T-helper 2 cell treated with Interferon-gamma antibody and Interleukin-4, amounts not matched to agents 5 μg/mL and 100 μg/mL, for 36 hours (primary cell): Measurements from ENCODE around the gene SLC35D2.

Source experiments
- DNase-seq: peaks from one replicate; pipeline ENCODE4 v3.0.0; 2021; ENCODE audit warnings: low spot score
- H3K27ac Mint-ChIP-seq: one replicate; pipeline ENCODE4 v1.8.0; 2021; ENCODE audit warnings: mild to moderate bottlenecking, mixed read lengths
- H3K27me3 Mint-ChIP-seq: one replicate; pipeline ENCODE4 v1.8.0; 2021; ENCODE audit warnings: low read depth, mixed read lengths
- H3K36me3 Mint-ChIP-seq: one replicate; pipeline ENCODE4 v1.8.0; 2021; ENCODE audit warnings: low read depth, mixed read lengths
- H3K4me1 Mint-ChIP-seq: one replicate; pipeline ENCODE4 v1.8.0; 2021; ENCODE audit warnings: low read depth, mixed read lengths
- H3K4me3 Mint-ChIP-seq: one replicate; pipeline ENCODE4 v1.8.0; 2022; ENCODE audit warnings: mild to moderate bottlenecking, moderate library complexity, mixed read lengths
- H3K9me3 Mint-ChIP-seq: one replicate; pipeline ENCODE4 v1.8.0; 2021; ENCODE audit warnings: mixed read lengths

The SLC35D2 gene

DNA sequence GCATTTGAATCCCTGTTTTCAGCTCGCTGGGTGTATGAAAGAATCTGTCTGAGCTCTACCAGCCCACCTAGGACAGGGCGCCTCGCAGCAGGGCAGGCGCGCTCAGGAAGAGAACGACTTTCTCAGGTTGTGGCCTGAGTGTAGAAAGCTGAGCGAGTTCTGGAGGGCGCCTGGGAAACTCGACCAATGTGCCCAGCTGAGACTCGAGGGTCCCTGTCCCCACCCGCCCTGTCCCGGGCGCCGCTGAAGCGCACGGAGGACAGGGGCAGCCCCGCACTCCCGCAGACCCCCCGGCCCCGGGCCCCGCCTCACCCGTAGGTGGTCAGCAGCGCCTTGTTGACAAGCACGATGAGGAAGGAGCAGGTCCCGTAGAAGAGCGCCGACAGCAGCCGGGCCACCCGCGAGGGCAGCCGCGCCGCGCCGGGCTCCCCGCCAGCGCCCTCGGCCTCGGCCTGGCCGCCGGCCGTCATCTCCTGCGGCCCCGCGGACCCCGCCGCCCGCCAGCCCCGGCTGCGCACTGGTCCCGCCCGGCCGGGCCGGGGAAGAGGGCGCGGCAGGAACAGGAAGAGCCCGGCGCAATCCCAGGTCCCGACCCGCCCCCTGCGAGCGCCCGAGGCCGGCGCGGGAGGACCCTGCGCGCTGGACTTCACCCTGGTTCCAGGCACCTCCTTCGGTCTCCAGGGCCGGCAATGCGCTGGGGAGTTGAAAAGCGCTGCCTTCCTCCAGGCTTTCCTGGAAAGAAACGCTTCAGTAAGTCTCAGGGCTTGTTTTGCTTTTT, at the start of gene SLC35D2:
SLC35D2 (minus strand) TSS at position 547 of the 778 bp plus-strand sequence; CDS start at position 470, 77 bp downstream.
- DNase-seq: no peak
- Mint-ChIP-seq H3K9me3 (no peaks in the 10 kb centered on the region), H3K36me3 (peaks cover 39% of the 10 kb centered on the region)

DNA sequence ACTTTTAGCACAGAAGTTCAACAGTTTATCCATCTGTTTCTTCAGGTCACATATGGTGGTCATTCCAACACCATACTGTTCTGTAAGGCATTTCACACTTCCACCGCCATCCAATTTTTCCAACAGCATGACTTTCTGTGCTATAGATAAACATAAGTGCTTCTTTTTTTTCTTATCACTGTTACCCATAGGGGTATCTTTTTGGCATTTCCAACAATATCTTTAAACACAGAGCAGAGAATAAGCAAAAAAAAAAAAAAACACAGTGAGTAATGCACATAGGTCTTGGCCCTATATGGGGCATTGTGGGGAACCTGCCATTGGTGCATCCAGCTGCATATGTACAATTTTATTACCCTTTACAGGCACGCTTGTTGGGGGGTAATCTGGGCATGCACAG, 46.9 kb upstream of the SLC35D2 start:
- H3K27me3 Mint-ChIP-seq: peaks cover 10% of the 10 kb centered on the region
- H3K27ac Mint-ChIP-seq: no peak overlapping the region
- no peak overlapping the region for H3K4me3 Mint-ChIP-seq
- no peak for DNase-seq
- H3K36me3 Mint-ChIP-seq: no peaks in the 10 kb centered on the region
- no peaks in the 10 kb centered on the region for H3K9me3 Mint-ChIP-seq
- peaks cover 2% of the 10 kb centered on the region for H3K4me1 Mint-ChIP-seq

More for the DNA sequence above, at the start of gene SLC35D2:
- Mint-ChIP-seq H3K4me1 (peaks cover 10% of the 10 kb centered on the region), H3K27me3 (no peaks in the 10 kb centered on the region), H3K27ac (peak within 1 kb of the TSS; percentile 60), H3K4me3 (peak within 1 kb of the TSS; percentile 75)

DNA sequence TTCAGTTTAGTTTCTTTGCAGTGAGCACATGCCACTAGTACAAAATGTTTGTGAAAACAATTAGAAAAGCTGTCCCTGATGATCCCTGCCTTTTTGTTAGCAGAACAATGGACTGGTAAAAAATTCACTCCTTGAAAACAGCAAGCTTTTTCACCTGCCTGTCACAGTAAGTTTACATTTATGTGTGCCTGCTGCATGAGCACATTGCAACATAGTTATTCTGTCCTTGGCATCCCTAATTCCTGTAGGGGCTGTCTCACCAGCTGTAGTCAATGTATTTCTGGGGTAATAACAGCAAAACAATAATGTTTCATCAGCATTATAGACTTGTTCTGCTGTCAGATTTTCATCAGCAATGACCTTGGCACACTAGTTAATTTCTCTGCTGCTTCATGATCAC, 46.2 kb upstream of the SLC35D2 start:
- H3K27me3 Mint-ChIP-seq: peaks cover 10% of the 10 kb centered on the region
- no peak overlapping the region for H3K27ac Mint-ChIP-seq
- peaks cover 3% of the 10 kb centered on the region for H3K4me1 Mint-ChIP-seq
- H3K9me3 Mint-ChIP-seq: no peaks in the 10 kb centered on the region
- no peak overlapping the region for H3K4me3 Mint-ChIP-seq
- no peaks in the 10 kb centered on the region for H3K36me3 Mint-ChIP-seq
- DNase-seq: no peak

DNA sequence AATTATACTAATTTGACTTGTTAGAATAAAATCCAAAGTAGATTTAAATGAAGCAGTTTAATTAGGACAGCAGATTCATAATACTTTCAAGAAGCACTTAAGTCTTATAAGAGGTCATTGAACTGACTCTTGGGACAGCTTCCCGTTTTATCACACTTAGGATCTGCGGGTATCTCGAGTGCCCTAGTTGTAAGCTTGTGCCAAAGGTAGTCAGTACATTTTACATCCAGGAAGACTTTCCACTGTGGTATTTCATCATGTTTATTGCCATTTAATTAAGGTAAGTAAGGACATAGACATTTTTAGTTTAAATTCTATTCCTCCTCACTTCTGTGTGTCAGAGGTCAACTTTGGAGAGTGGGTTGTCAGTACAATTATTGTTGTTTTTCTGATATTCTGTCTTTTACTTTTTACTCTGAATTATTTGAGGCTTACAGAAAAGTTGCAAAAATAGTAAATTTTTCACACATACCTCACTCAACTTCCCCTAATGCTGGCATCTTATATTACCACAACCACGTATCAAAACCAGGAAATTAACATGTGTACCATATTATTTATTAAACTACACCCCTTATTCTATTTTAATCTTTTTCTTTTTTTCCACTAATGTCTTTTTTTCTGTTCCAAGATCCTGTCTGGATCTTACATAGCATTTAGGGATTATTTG, 42.1 kb upstream of the SLC35D2 start:
- H3K27me3 Mint-ChIP-seq: peaks cover 7% of the 10 kb centered on the region
- no peak overlapping the region for H3K4me3 Mint-ChIP-seq
- DNase-seq: no peak
- no peak overlapping the region for H3K27ac Mint-ChIP-seq
- H3K36me3 Mint-ChIP-seq: no peaks in the 10 kb centered on the region
- H3K9me3 Mint-ChIP-seq: no peaks in the 10 kb centered on the region
- H3K4me1 Mint-ChIP-seq: peaks cover 13% of the 10 kb centered on the region

DNA sequence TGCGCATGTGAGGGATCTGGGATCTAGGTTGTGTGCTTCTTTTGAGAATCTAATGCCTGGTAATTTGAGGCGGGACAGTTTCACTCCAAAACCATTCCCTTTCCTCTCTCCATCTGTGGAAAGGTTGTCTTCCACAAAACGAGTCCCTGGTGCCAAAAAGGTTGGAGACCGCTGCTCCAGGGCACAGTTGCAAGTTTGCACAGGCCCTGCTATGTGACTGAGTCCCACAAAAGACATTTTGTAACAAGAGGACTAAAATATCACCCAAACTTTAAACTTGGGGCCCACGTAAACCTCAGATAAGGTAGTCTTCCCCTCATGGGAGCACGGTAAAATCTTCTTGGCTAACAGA, 40.5 kb upstream of the SLC35D2 start:
- no peaks in the 10 kb centered on the region for H3K36me3 Mint-ChIP-seq
- H3K4me3 Mint-ChIP-seq: no peak overlapping the region
- DNase-seq: no peak
- peaks cover 4% of the 10 kb centered on the region for H3K27me3 Mint-ChIP-seq
- H3K27ac Mint-ChIP-seq: no peak overlapping the region
- H3K9me3 Mint-ChIP-seq: no peaks in the 10 kb centered on the region
- H3K4me1 Mint-ChIP-seq: peaks cover 26% of the 10 kb centered on the region

DNA sequence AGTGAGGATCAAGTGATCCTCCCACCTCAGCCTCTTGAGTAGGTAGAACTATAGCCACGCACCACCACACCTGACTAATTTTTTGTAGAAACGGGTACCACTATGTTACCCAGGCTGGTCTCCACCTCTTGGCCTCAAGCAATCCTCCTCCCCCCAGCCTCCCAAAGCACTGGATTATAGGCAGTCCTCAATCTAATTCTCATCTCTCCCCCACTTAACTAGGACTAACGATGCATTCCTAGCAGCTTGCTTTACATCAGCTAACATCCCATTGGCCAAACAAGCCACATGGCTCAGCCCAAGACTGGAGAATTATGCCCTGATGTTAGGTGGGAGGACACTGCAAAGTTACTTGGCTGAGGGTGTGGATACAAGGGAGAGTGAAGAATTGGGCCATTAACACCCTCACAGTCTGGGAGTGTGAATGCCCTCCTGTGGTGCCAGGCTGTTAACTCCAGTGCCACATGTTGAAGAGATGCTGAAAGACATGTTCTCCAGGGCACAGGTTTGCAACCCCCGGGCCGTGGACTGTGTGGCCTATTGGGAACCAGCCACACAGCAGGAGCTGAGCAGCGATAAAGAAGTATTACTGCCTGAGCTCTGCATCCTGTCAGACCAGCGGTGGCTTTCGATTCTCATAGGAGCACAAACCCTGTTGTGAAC, 39.9 kb upstream of the SLC35D2 start:
- no peak for DNase-seq
- Mint-ChIP-seq H3K4me1 (peaks cover 26% of the 10 kb centered on the region), H3K27me3 (peaks cover 4% of the 10 kb centered on the region), H3K27ac (no peak overlapping the region), H3K4me3 (no peak overlapping the region), H3K36me3 (no peaks in the 10 kb centered on the region), H3K9me3 (no peaks in the 10 kb centered on the region)

DNA sequence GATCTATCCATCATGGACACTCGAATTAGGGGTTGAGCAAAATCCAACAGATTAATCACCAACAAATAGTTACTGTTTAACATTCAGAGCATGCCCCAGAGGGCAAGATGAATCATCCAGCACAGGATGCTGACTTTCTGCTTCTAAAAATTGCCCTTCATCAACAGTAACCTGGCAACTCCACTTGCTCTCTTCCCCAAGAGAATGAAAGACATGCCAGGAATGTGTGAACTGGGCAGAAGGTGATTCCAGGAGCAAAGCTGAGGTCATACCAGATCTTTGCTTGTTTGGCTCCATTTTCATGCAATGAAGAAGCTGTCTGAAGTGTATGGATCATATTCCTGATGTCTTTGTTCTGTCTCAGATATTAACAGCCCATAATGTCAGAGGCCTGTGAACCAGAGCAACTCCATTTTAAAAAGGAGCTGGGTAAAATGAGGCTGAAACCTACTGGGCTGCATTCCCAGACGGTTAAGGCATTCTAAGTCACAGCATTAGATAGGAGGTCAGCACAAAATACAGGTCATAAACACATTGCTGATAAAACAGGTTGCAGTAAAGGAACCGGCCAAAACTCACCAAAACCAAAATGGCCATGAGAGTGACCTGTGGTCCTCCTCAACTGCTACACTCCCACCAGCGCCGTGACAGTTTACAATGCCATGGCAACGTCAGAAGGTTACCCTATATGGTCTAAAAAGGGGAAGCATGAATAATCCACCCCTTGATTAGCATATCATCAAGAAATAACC, 37.1 kb upstream of the SLC35D2 start:
- Mint-ChIP-seq H3K27me3 (no peaks in the 10 kb centered on the region), H3K36me3 (peaks cover 10% of the 10 kb centered on the region), H3K9me3 (no peaks in the 10 kb centered on the region), H3K4me3 (peak overlapping the region; percentile 62), H3K4me1 (peaks cover 32% of the 10 kb centered on the region), H3K27ac (peak overlapping the region; percentile 80)
- DNase-seq: peak; percentile 32

DNA sequence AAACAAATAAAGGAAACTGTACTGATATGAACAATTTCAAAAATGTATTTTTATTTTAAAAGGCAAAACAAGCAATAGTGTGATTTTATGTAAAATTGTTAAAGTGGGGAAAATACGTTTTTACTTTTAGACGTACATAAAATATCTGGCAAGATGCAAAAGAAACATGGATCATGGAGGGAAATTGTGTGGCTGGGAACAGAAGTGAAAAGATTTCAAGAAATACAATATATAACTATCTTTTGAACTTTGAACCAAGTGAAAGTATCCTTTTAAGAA, 36.1 kb upstream of the SLC35D2 start:
- no peaks in the 10 kb centered on the region for H3K27me3 Mint-ChIP-seq
- peaks cover 10% of the 10 kb centered on the region for H3K36me3 Mint-ChIP-seq
- peak overlapping the region; percentile 62 for H3K4me3 Mint-ChIP-seq
- H3K9me3 Mint-ChIP-seq: no peaks in the 10 kb centered on the region
- H3K27ac Mint-ChIP-seq: peak overlapping the region; percentile 80
- DNase-seq: no peak
- H3K4me1 Mint-ChIP-seq: peaks cover 29% of the 10 kb centered on the region

DNA sequence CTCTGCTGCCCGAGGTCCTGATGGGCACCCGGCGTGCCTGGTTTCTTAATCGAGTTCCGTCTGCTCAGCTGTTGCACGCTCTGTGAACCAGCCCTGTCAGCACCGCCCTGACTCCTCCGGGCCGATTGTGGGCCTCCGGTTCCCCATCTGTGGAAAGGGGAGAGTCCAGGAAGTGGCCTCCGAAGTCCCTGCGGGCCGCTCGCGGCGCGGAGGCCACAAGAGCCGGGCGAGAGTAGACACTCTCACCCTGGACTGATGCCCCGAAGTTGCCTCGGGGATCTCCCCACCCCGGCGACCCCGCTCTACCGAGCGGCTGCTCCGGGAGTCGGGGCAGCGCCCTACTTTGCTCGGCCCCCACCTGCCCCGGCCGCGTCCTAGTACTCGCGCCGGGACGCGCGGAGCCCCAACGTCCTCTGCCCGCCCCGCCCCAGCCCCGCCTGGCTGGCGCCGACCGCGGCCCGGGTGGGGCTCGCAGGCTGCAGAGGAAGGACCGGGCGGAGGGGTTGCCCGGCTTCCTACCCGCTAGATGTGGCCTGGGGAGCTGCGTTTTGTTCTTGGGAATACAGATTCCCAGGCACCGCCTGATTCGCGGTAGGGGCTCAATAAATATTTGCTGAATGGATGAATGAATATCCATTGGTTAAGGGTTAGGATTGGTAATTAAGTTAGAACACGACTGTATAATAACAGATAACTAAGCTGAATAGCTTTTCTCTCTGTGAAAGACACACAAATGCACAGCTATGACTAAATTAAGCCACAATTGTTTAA, 35.6 kb upstream of the SLC35D2 start:
- Mint-ChIP-seq H3K4me1 (peaks cover 32% of the 10 kb centered on the region), H3K27me3 (no peaks in the 10 kb centered on the region), H3K27ac (peak overlapping the region; percentile 95), H3K36me3 (peaks cover 10% of the 10 kb centered on the region), H3K9me3 (no peaks in the 10 kb centered on the region), H3K4me3 (peak overlapping the region; percentile 91)
- peak; percentile 78 for DNase-seq

DNA sequence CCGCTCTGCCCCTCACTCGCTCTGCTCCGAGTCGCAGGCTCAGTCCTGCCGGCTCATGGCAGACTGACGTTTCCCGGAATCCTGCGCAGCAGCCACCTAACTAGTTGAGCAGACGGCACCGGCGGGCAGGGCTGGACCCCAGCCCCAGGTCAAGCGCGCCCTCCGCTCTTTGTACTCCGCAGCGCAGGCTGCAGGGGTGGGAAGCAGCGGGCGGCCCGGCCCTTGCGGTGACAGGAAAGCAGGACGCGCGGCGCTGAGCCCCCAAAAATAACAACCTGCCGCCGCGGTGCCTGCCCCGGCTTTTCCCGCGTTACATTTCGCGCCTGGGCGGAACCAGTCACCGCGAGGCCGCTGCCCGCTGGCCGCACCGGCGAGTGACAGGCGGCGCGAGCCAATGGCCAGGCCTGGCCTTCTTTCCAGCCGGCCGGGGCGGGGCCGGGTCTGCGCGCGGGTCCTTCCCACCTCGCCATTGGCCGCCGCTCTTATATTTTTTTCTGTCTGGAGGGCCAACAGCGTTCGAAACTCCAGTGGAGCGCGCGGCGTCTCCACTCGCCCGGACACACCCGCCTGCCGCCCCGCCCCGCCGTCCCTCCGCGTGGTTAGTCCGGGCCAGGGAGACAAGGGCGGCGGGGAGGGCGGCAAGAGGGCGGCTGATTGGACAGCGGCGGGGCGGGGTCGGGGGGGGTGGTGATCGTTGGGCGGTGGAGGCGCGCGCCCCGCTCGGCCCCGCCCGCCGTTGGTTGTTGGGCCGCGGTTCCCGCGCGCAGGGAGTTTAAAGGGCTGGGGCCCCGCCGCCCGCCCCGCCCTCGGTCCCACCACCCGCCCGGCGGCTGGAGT, 34.8 kb upstream of the SLC35D2 start, which contains the start of gene ZNF367:
ZNF367 (minus strand) TSS at position 288 of the 837 bp plus-strand sequence. CDS start 338 bp downstream, outside the sequence.
- Mint-ChIP-seq H3K4me1 (peaks cover 37% of the 10 kb centered on the region), H3K9me3 (no peaks in the 10 kb centered on the region), H3K4me3 (peak within 1 kb of the TSS; percentile 91), H3K27me3 (no peaks in the 10 kb centered on the region), H3K27ac (peak within 1 kb of the TSS; percentile 95), H3K36me3 (peaks cover 10% of the 10 kb centered on the region)
- DNase-seq: peak; percentile 96

DNA sequence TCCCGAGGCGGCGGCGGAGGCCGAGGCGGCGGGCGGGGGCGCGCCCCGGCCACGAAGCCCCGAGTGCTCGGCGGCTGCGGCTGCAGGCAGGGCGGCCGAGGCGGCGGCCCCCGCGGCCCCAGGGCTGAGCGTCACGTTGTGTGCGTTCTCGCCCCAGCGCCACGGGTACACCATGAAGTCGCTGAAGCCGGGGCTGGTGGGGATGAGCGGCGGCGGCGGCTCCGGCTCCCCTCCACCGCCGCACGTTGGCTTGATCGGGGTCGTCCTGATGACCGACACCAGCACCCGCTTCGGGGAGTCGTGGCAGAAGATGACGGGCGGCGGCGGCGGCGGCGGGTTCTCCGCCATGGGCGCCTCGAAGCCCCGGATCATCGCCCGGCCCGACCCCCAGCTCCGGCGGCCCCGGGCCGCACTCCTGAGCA, 34.2 kb upstream of the SLC35D2 start:
- Mint-ChIP-seq H3K9me3 (no peaks in the 10 kb centered on the region), H3K4me1 (peaks cover 42% of the 10 kb centered on the region), H3K36me3 (peaks cover 13% of the 10 kb centered on the region), H3K27ac (peak overlapping the region; percentile 91), H3K4me3 (peak overlapping the region; percentile 84), H3K27me3 (no peaks in the 10 kb centered on the region)
- no peak for DNase-seq

DNA sequence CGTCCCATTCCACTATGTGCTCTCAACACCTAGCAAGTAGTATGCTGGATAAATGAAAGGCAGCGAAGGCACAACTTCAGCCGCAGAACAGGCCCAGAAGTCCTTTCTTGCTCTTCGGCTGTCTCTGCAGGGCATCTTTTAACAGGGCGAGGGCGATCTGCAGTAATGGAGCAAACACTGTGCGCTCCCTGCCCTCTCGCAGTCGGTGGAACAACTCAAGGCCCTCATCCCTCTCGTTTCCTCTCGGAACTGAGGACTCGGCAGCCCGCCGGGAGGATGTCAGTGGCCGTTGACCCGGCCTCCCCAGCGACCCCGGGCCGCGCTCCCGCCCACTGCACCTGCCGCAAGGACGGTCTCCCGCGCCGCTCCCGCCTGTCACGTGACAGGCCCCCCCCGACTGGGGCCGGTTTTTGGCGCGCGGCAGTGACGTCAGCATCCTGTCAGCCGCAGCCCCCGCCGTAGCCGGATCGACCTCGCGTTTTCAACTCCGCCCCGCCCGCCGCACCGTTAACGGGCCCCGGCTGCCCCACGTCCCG, 33.6 kb upstream of the SLC35D2 start:
- Mint-ChIP-seq H3K27me3 (no peaks in the 10 kb centered on the region), H3K27ac (peak overlapping the region; percentile 94), H3K36me3 (peaks cover 14% of the 10 kb centered on the region), H3K9me3 (no peaks in the 10 kb centered on the region), H3K4me3 (peak overlapping the region; percentile 90), H3K4me1 (peaks cover 46% of the 10 kb centered on the region)
- peak; percentile 87 for DNase-seq
